IMR-90 (cell line): ENCODE measurements around the gene XYLB. TPM values are rescaled to one million over a fixed set of nuclear protein-coding genes. Genes with fewer than 3 reads are reported as not detected.

ENCODE experiments used
- ATAC-seq: fragments of 200-7000 bp; cut with Tn5 transposase; 2 replicates; pipeline ENCODE4 v1.9.1; 2020; ENCODE audit warnings: low read depth, mild to moderate bottlenecking, moderate library complexity
- BruUV-seq: library from RNA; stranded (reverse); fragments of 400-500 nt; replicated peaks from 2 replicates; lab custom pipeline; 2021; lab: Mats Ljungman, UMichigan
- CTCF ChIA-PET: fragments of 300-600 bp; formaldehyde crosslinking; extraction: SDS; loops from one replicate; lab custom pipeline; 2021; ENCODE audit warnings: antibody characterized with exemption; lab: Yijun Ruan, JAX
- POLR2A ChIA-PET: fragments of 300-600 bp; sonication (Branson Sonifier 250); formaldehyde crosslinking; loops from one replicate; lab custom pipeline; 2022; ENCODE audit warnings: antibody characterized with exemption; ENCODE audit not compliant: unreplicated experiment; lab: Charles Lee
- DNase-seq: peaks from one replicate; pipeline ENCODE4 v3.0.0; 2013
- H2AFZ ChIP-seq: replicated peaks from 2 replicates; pipeline ENCODE3; 2013; ENCODE audit warnings: low read length, mild to moderate bottlenecking; ENCODE audit not compliant: poor library complexity
- H2AK5ac ChIP-seq: 2 replicates; pipeline ENCODE4 v1.6.1; 2013; ENCODE audit warnings: low read depth, low read length, inconsistent platforms
- H2AK9ac ChIP-seq: replicated peaks from 2 replicates; pipeline ENCODE3; 2013; ENCODE audit warnings: mild to moderate bottlenecking, low read depth, low read length, moderate library complexity; ENCODE audit not compliant: poor library complexity
- H2BK120ac ChIP-seq: 2 replicates; pipeline ENCODE4 v1.6.1; 2013; ENCODE audit warnings: low read depth, low read length, inconsistent platforms
- H2BK15ac ChIP-seq: 3 replicates; pipeline ENCODE4 v1.6.1; 2013; ENCODE audit warnings: low read depth, low read length, inconsistent platforms
- H2BK20ac ChIP-seq: 2 replicates; pipeline ENCODE4 v1.6.1; 2013; ENCODE audit warnings: low read depth, mild to moderate bottlenecking, inconsistent platforms, low read length, moderate library complexity
- H2BK5ac ChIP-seq: 2 replicates; pipeline ENCODE4 v1.6.1; 2013; ENCODE audit warnings: mild to moderate bottlenecking, low read depth, low read length, inconsistent platforms; ENCODE audit not compliant: poor library complexity, severe bottlenecking
- H3K14ac ChIP-seq: replicated peaks from 2 replicates; pipeline ENCODE4 v1.6.1; 2013; ENCODE audit warnings: low read depth, low read length, inconsistent platforms
- H3K18ac ChIP-seq: 2 replicates; pipeline ENCODE4 v1.6.1; 2013; ENCODE audit warnings: low read depth, low read length, control low read depth
- H3K23ac ChIP-seq: 2 replicates; pipeline ENCODE4 v1.6.1; 2013; ENCODE audit warnings: low read depth, low read length, inconsistent platforms
- H3K27ac ChIP-seq: 2 replicates; pipeline ENCODE4 v1.5.1; 2013; ENCODE audit warnings: mild to moderate bottlenecking, control low read depth, low read length; ENCODE audit not compliant: insufficient read depth
- H3K27me3 ChIP-seq: 2 replicates; pipeline ENCODE4 v1.6.1; 2013; ENCODE audit warnings: low read length; ENCODE audit not compliant: control insufficient read depth, insufficient read depth
- H3K36me3 ChIP-seq: 2 replicates; pipeline ENCODE4 v1.6.1; 2013; ENCODE audit warnings: low read length, mixed read lengths; ENCODE audit not compliant: control insufficient read depth, insufficient read depth
- H3K4ac ChIP-seq: 2 replicates; pipeline ENCODE4 v1.6.1; 2013; ENCODE audit warnings: low read depth, low read length, inconsistent platforms
- H3K4me1 ChIP-seq: 2 replicates; pipeline ENCODE4 v1.6.1; 2013; ENCODE audit warnings: low read length, mixed read lengths; ENCODE audit not compliant: control insufficient read depth, insufficient read depth
- H3K4me2 ChIP-seq: 2 replicates; pipeline ENCODE4 v1.6.1; 2013; ENCODE audit warnings: low read depth, mild to moderate bottlenecking, control low read depth, low read length, moderate library complexity
- H3K4me3 ChIP-seq: 2 replicates; pipeline ENCODE4 v1.5.1; 2013; ENCODE audit warnings: low read depth, mild to moderate bottlenecking, control low read depth, low read length, moderate library complexity; ENCODE audit not compliant: insufficient read depth
- H3K56ac ChIP-seq: 2 replicates; pipeline ENCODE4 v1.6.1; 2013; ENCODE audit warnings: low read length, inconsistent platforms; ENCODE audit not compliant: insufficient read depth; ENCODE audit errors: extremely low read depth
- H3K79me1 ChIP-seq, 2 experiments: 2 replicates each; pipeline ENCODE4 v1.6.1; 2013; ENCODE audit warnings: low read length in 2 of 2, inconsistent platforms in 1 of 2, low read depth in 1 of 2
- H3K9ac ChIP-seq: 2 replicates; pipeline ENCODE4 v1.6.1; 2013; ENCODE audit warnings: low read depth, low read length, control low read depth
- H3K9me1 ChIP-seq: 2 replicates; pipeline ENCODE4 v1.6.1; 2013; ENCODE audit warnings: low read length, inconsistent platforms; ENCODE audit not compliant: insufficient read depth
- H3K9me3 ChIP-seq: 2 replicates; pipeline ENCODE4 v1.6.1; 2013; ENCODE audit warnings: low read length; ENCODE audit not compliant: control insufficient read depth, insufficient read depth
- H4K20me1 ChIP-seq: 2 replicates; pipeline ENCODE4 v1.6.1; 2013; ENCODE audit warnings: low read length, inconsistent platforms; ENCODE audit not compliant: insufficient read depth
- H4K5ac ChIP-seq: 2 replicates; pipeline ENCODE4 v1.6.1; 2013; ENCODE audit warnings: mild to moderate bottlenecking, low read depth, low read length, control low read depth
- H4K8ac ChIP-seq, 2 experiments: 2 replicates each; pipeline ENCODE4 v1.6.1; 2013; ENCODE audit warnings: low read depth in 2 of 2, low read length in 2 of 2, control low read depth in 1 of 2, inconsistent platforms in 1 of 2
- H4K91ac ChIP-seq: 2 replicates; pipeline ENCODE4 v1.6.1; 2013; ENCODE audit warnings: low read depth, low read length, inconsistent platforms; ENCODE audit not compliant: insufficient read depth
- BHLHE40 ChIP-seq: fragments of 150-350 bp; IDR thresholded peaks from 2 replicates; pipeline ENCODE4 v1.6.1; 2016; ENCODE audit warnings: mild to moderate bottlenecking, low read depth, low read length
- MAZ ChIP-seq: IDR thresholded peaks from 2 replicates; pipeline ENCODE4 v1.6.1; 2012; ENCODE audit warnings: low read depth, mild to moderate bottlenecking, low read length, improper control_type of control experiment, moderate library complexity, borderline replicate concordance
- MXI1 ChIP-seq: IDR thresholded peaks from 2 replicates; pipeline ENCODE4 v1.6.1; 2012; ENCODE audit warnings: low read depth, mild to moderate bottlenecking, low read length, moderate library complexity, borderline replicate concordance
- RAD21 ChIP-seq: IDR thresholded peaks from 2 replicates; pipeline ENCODE4 v1.6.1; 2012; ENCODE audit warnings: low read length, improper control_type of control experiment
- WGBS, 2 experiments: methylation state at CpG; one replicate each; pipeline versions ENCODE4 v1.1.5 to v1.1.7; 2013; ENCODE audit warnings: missing lambda C conversion rate in 2 of 2; ENCODE audit not compliant: insufficient read length in 1 of 2; ENCODE audit errors: extremely low coverage in 2 of 2; 5-methylcytosine and 5-hydroxymethylcytosine counted together
- dilution Hi-C: fragments of 300-500 bp; cut with HindIII; formaldehyde crosslinking; loops from one replicate; pipeline ENCODE4 v1.14.3; 2018; ENCODE audit warnings: low sequenced_read_pairs; ENCODE audit not compliant: unreplicated experiment
- in situ Hi-C: fragments of 300-500 bp; cut with MboI; formaldehyde crosslinking; loops from 3 replicates; pipeline ENCODE4 v1.14.3; 2019; ENCODE audit warnings: low sequenced_read_pairs, inconsistent platforms, mixed read lengths
- intact Hi-C: fragments of 100-400 bp; cut with micrococcal nuclease; formaldehyde crosslinking; loops from 2 replicates; pipeline ENCODE4 v1.10.0; 2022
- polyA plus RNA-seq, 3 experiments: library from polyadenylated mRNA; depleted of rRNA; stranded (reverse); fragments of >200 nt; gene quantifications; 2 replicates each; pipeline ENCODE4 v1.2.3, GENCODE V29; 2012; ENCODE audit warnings: low replicate concordance in 1 of 3
- total RNA-seq: library from RNA; depleted of rRNA; stranded (reverse); fragments of >200 nt; gene quantifications from 2 replicates; pipeline ENCODE4 v1.2.3, GENCODE V29; 2012

Gene XYLB
- total and polyA plus RNA-seq, 2 of the 4 experiments (the other 2 are of a cell fraction): 3.0 to 3.4 TPM

DNA sequence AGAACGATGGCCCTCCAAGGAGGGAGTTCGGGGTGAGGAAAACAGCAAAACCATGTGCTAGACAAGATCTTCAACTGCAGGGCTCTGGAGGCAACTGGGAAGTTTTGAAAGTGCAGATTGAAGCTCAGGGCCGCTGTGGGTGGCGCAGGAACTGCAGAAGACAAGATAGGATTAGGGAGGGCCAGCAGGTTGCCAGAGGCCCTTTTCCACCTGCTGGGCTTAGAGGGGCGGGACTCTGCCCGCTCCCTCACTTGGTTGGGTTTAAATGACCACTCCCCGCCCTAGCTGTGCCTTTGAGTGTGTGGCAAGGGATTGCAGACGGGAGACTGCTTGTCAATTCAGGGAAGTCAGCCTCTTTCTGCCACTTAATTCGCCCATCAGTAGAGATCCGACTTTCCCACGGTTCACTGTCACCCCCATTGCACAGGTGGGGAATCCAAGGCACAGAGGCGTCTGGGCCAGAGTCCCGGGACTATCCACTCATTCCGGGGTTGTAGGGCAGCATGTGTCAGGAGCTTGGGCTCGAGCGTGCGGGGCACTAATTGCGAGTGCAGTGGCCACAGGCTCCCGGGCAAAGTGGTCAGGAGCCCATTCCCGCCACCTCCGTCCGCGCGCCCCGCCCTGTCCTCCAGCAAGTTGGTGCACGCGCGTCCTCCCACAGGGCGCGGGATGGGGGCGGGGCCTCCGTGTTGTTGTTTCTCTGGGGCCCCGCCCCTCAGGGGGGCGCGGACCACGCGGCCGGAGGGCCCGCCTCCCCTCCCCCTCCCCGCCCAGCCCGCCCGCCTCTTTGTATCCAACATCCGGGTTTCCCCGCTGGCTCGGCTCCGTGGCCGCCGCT, 106.7 kb downstream of the XYLB start, which contains the start of gene ACVR2B:
Gene ACVR2B (plus strand): TSS at position 816 of the 838 bp plus-strand sequence. CDS start 433 bp downstream, outside the sequence.
- H4K91ac ChIP-seq: peak within 1 kb of the TSS; percentile 84; the same call in 1 of the 2 replicates
- H3K4me1 ChIP-seq: 0 out of 2 replicates have a peak, but pooled peaks cover 3% of the 10 kb centered on the region
- ChIA-PET CTCF (no interaction called here), POLR2A (no interaction called here)
- no peaks in the 10 kb centered on the region; the same call in 1 of the 2 replicates for H3K9me1 ChIP-seq
- dilution Hi-C loops (no loop called here), intact Hi-C loops (no loop called here), in situ Hi-C loops (no loop called here)
- DNase-seq (peak; percentile 56), ATAC-seq (peak; percentile 76)
- 4% methylated on average over 12 of the region's 48 CpGs; no CpG with 5 or more reads in 1 of the 2 experiments for WGBS, 2 experiments
- peaks cover 13% of the 10 kb centered on the region for H4K20me1 ChIP-seq
- no peak within 1 kb of the TSS for H2BK15ac ChIP-seq
- H2AFZ ChIP-seq: peak within 1 kb of the TSS; percentile 96
- BruUV-seq: no TSS peak
- peak within 1 kb of the TSS; percentile 98 for H3K4me2 ChIP-seq
- peak within 1 kb of the TSS; percentile 79; the same call in 1 of the 2 replicates for H3K4ac ChIP-seq
- no peak within 1 kb of the TSS for H2BK20ac ChIP-seq
- no peak within 1 kb of the TSS for H3K56ac ChIP-seq
- peak within 1 kb of the TSS; percentile 76 for H3K27ac ChIP-seq
- H4K5ac ChIP-seq: peak within 1 kb of the TSS; percentile 93; the same call in 1 of the 2 replicates
- H4K8ac ChIP-seq: peak within 1 kb of the TSS; percentile 31 to 65; a peak in 3 of 4 replicates
- H3K4me3 ChIP-seq: peak within 1 kb of the TSS; percentile 97
- no peak within 1 kb of the TSS for H2BK120ac ChIP-seq
- no peak within 1 kb of the TSS for H3K14ac ChIP-seq
- peak within 1 kb of the TSS; percentile 98 for H3K9ac ChIP-seq
- H3K9me3 ChIP-seq: no peaks in the 10 kb centered on the region
- no peak within 1 kb of the TSS for H3K18ac ChIP-seq
- H3K27me3 ChIP-seq: no peaks in the 10 kb centered on the region; the same call in 1 of the 2 replicates
- peak within 1 kb of the TSS; percentile 48 for H2BK5ac ChIP-seq
- H2AK5ac ChIP-seq: peak within 1 kb of the TSS; percentile 43; the same call in 1 of the 2 replicates
- no peaks in the 10 kb centered on the region for H3K36me3 ChIP-seq
- TF ChIP-seq MAZ: peak; percentile 39; the same call in 1 of the 2 replicates
- 0 out of 2 replicates have a peak, but pooled peaks have one; percentile 33 for TF ChIP-seq MXI1
- no peak for TF ChIP-seq RAD21
- TF ChIP-seq BHLHE40: no peak
- H3K23ac ChIP-seq: peak within 1 kb of the TSS; percentile 79
- H2AK9ac ChIP-seq: peak within 1 kb of the TSS; percentile 96
- H3K79me1 ChIP-seq: peaks cover 13 to 28% of the 10 kb centered on the region in 2 experiments; a peak in 3 of 4 replicates
